Brain microvascular endothelial cell (primary cell): ENCODE results near the gene DOK4.

Source experiments
- DNase-seq: peaks from one replicate; pipeline ENCODE4 v3.0.0-alpha.2; 2020
- H3K27ac ChIP-seq: fragments of 250-450 bp; sonication (Bioruptor Pico); 2 replicates; pipeline ENCODE4 v1.5.1; 2020; ENCODE audit warnings: mild to moderate bottlenecking, moderate library complexity
- H3K27me3 ChIP-seq: fragments of 250-450 bp; sonication (Bioruptor Pico); replicated peaks from 2 replicates; pipeline ENCODE4 v1.5.1; 2020; ENCODE audit warnings: mild to moderate bottlenecking
- H3K36me3 ChIP-seq: fragments of 250-450 bp; sonication (Bioruptor Pico); replicated peaks from 2 replicates; pipeline ENCODE4 v1.5.1; 2020; ENCODE audit warnings: mild to moderate bottlenecking
- H3K4me3 ChIP-seq: 2 replicates; pipeline ENCODE4 v1.5.1; 2011; ENCODE audit warnings: low read depth, mild to moderate bottlenecking, control low read depth, low read length, moderate library complexity
- in situ Hi-C: cut with HindIII; loops from 2 replicates; pipeline ENCODE4 v1.10.0; 2017; ENCODE audit warnings: low sequenced_read_pairs, low pct_ligation_motif_present
- TF ChIP-seq, protein P1 (sequence below): IDR thresholded peaks from 2 replicates; pipeline ENCODE4 v1.5.1; 2011; ENCODE audit warnings: low read depth, mild to moderate bottlenecking, moderate library complexity, low read length, control low read depth, inconsistent platforms; ENCODE audit errors: missing control alignments

DOK4 gene

DNA sequence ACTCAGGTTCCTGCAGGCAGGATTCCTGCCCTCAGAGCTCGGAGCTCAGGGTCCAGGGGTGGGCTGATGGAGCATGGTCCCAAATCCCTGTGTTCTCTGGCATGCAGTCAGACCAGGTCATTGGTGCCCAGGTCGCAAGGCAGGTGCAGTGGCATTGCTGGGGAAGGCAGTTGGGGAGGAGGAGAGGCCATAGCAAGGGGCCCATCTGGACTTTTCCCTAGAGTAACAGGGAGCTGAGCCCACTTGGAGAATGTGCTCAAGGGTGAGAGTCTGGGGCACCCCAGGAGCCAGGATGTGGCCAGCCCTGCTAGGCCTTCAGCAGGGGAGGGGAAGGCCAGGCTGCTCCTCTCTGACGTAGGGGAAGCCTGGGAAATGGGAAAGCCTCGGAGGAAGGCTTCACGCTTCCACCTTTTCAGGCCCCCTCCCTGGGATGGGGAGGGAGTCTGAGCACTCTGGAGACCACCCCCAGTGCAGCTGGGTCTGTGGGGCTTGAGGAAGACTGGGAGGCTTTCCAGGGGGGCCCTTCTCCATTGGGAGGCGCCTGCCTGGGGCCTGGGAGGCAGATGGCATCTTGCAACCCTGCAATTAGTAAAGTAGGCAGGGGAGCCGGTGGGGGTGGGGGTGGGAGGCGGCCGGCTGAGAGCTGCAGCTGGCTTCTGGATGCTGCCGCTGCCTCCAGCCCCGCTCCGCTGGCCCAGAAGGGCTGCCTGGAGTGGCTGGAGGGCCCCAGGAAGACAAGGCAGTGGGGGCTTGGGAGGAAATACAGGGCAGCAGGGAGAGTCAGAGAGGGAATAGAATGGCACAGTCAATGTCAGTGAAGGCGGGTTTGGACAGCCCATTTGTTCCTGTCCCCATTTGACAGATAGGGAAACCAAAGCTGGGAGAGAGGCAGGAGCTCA, 21.1 kb upstream of the DOK4 start:
- in situ Hi-C loops = no loop called here
- TF ChIP-seq, protein P1, sequence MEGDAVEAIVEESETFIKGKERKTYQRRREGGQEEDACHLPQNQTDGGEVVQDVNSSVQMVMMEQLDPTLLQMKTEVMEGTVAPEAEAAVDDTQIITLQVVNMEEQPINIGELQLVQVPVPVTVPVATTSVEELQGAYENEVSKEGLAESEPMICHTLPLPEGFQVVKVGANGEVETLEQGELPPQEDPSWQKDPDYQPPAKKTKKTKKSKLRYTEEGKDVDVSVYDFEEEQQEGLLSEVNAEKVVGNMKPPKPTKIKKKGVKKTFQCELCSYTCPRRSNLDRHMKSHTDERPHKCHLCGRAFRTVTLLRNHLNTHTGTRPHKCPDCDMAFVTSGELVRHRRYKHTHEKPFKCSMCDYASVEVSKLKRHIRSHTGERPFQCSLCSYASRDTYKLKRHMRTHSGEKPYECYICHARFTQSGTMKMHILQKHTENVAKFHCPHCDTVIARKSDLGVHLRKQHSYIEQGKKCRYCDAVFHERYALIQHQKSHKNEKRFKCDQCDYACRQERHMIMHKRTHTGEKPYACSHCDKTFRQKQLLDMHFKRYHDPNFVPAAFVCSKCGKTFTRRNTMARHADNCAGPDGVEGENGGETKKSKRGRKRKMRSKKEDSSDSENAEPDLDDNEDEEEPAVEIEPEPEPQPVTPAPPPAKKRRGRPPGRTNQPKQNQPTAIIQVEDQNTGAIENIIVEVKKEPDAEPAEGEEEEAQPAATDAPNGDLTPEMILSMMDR = no peak
- Histone ChIP-seq H3K27ac (no peak overlapping the region), H3K36me3 (no peaks in the 10 kb centered on the region), H3K4me3 (no peak overlapping the region), H3K27me3 (no peaks in the 10 kb centered on the region)
- no peak for DNase-seq

DNA sequence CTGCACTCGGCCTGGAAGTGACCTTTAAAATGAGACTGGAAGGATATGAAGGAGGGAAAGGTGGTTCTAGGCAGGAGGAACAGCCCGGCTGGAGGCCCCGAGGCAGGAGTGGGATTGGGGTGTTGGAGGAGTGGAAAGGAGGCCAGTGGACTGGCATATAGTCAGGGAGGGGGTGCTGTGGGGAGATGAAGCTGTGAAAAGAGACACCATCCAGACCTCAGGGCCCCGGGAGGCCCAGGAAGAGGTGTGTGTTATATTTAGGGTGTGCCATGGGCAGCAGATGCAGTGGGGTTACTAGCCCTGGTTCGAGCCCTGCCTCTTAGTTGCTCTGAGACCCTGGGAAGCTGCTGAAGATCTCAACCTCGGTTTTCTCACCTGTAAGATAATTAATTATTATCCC, 18.9 kb upstream of the DOK4 start:
- DNase-seq = no peak
- no peaks in the 10 kb centered on the region for H3K27me3 ChIP-seq
- no peak overlapping the region for H3K27ac ChIP-seq
- H3K4me3 ChIP-seq = no peak overlapping the region
- TF ChIP-seq, protein P1 = no peak
- in situ Hi-C loops = no loop called here
- no peaks in the 10 kb centered on the region for H3K36me3 ChIP-seq

DNA sequence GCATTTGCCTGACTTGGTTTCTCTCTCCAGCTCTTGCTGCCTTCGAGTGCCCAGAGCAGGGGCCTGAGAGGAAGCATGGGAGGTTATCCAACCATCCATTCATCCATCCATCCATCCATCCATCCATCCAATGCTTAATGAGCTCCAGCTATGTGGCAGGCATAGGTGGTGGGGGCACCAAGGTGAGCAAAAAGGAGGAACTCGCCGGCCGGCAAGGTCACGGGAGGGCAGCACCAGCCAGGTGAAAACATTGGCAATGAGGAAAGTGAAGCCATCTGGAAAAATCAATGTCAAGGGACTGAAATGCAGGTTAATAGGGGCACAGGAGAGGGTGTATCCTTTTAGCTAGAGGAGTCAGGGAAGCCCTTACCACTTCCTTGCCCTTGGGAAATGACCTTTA, 18.2 kb upstream of the DOK4 start:
- H3K4me3 ChIP-seq = no peak overlapping the region
- no peaks in the 10 kb centered on the region for H3K36me3 ChIP-seq
- no peak overlapping the region for H3K27ac ChIP-seq
- in situ Hi-C loops = no loop called here
- TF ChIP-seq, protein P1 = no peak
- DNase-seq = no peak
- no peaks in the 10 kb centered on the region for H3K27me3 ChIP-seq

DNA sequence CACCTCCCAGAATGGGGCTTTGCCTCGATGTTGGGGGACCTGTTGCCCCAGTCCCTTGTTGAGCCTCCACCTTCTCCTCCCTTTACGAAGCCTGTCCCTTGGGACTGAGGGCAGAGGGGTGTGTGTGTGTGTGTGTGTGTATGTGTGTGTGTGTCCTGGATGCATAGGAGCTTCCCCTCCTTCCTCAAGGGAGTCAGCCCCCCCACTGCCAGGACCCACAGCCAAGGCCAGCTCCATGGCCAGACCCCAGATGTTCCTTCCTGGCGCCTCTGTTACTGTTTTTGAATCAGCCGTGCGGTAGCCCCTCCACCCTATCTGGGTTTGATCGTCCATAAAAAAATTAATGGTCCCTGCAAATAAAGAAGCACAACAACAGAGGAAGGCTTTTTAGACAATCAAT, 17.7 kb upstream of the DOK4 start:
- no peak for DNase-seq
- in situ Hi-C loops = no loop called here
- Histone ChIP-seq H3K4me3 (no peak overlapping the region), H3K27me3 (no peaks in the 10 kb centered on the region), H3K36me3 (no peaks in the 10 kb centered on the region), H3K27ac (no peak overlapping the region)
- TF ChIP-seq, protein P1 = no peak

DNA sequence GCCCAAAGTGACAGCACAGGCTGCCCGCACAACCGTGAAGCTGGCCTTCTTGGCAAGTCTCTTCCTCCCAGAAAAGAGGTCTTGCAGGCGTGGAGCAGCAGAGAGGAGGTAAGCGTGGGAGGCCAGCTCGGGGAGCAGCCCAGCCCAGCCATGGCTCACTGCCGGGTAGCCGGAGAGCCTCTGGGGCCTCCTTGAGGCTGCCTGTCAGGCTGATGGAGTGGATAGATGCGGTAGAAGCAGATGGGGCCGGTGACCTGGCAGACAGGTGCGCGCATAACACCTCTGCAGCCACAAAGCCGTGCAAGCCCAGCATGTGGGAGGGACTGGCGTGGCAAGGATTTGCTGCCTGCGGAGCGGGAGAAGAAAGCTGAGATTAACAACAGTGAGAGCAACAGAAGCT, 17.1 kb upstream of the DOK4 start:
- TF ChIP-seq, protein P1 = no peak
- Histone ChIP-seq H3K27ac (no peak overlapping the region), H3K36me3 (no peaks in the 10 kb centered on the region), H3K4me3 (no peak overlapping the region), H3K27me3 (no peaks in the 10 kb centered on the region)
- no peak for DNase-seq
- in situ Hi-C loops = no loop called here
